ENCODE data around the gene CES1. TPM values are rescaled to one million over a fixed set of nuclear protein-coding genes. Genes with fewer than 3 reads are reported as not detected.
"Not testable (repeated sequence)": the region's sequence is repeated elsewhere in the genome, so short reads cannot be mapped to it uniquely, and the experiment has no call there.

Gene CES1
- total RNA-seq, 3 donors from 2014 or later: 0.61 to 0.73 (median 0.61) TPM

- DNase-seq (no peak), ATAC-seq (no peak)
- H3K4me3 Mint-ChIP-seq: no peak overlapping the region
- H3K36me3 Mint-ChIP-seq (ENCODE audit: insufficient read depth): peaks cover 2% of the 10 kb centered on the region
- peaks cover 9% of the 10 kb centered on the region for H3K27me3 Mint-ChIP-seq (ENCODE audit: low read depth)
- H3K9me3 Mint-ChIP-seq: peaks cover 23% of the 10 kb centered on the region
- H3K4me1 Mint-ChIP-seq (ENCODE audit: low read depth): peaks cover 22% of the 10 kb centered on the region
These were observed 75.9 kb downstream of the CES1 start for GRCh38 chr16:55756963-55757362.

- Mint-ChIP-seq H3K36me3 (ENCODE audit: insufficient read depth) (peaks cover 4% of the 10 kb centered on the region), H3K9me3 (peaks cover 23% of the 10 kb centered on the region), H3K27me3 (ENCODE audit: low read depth) (peaks cover 4% of the 10 kb centered on the region), H3K4me3 (no peak overlapping the region), H3K4me1 (ENCODE audit: low read depth) (peaks cover 24% of the 10 kb centered on the region)
- ATAC-seq (no peak), DNase-seq (no peak)
These were observed 78.8 kb downstream of the CES1 start for GRCh38 chr16:55754056-55754455.

- not testable (repeated sequence) for H3K4me3 Mint-ChIP-seq; H3K27me3 Mint-ChIP-seq (ENCODE audit: low read depth); DNase-seq; ATAC-seq; H3K36me3 Mint-ChIP-seq (ENCODE audit: insufficient read depth)
- peaks cover 24% of the 10 kb centered on the region for H3K4me1 Mint-ChIP-seq (ENCODE audit: low read depth)
- H3K9me3 Mint-ChIP-seq: peaks cover 23% of the 10 kb centered on the region
These were observed 79.7 kb downstream of the CES1 start for GRCh38 chr16:55753145-55753631.

Other genes with a start within 250 kb of the CES1 start
- not detected for gene SLC6A2, start 177.1 kb downstream of the CES1 start, total RNA-seq
- gene CES5A, start 42.3 kb upstream of the CES1 start, total RNA-seq: not detected